MM.1S (cell line): ENCODE results near the gene TIFAB.

Source experiments
- DNase-seq: peaks from one replicate; pipeline ENCODE4 v3.0.0-alpha.2; 2015
- H2AFZ ChIP-seq: fragments of 300-600 bp; sonication (generic); 2 replicates; pipeline ENCODE4 v1.6.0; 2016; ENCODE audit warnings: antibody characterized with exemption, low read length
- H3F3A ChIP-seq: fragments of 300-600 bp; sonication (generic); 2 replicates; pipeline ENCODE4 v1.6.1; 2016; ENCODE audit warnings: mild to moderate bottlenecking, antibody characterized with exemption, low read length, moderate library complexity, mixed read lengths; ENCODE audit not compliant: insufficient read depth
- H3K27ac ChIP-seq: fragments of 300-600 bp; sonication (generic); 2 replicates; pipeline ENCODE4 v1.5.1; 2016; ENCODE audit warnings: mild to moderate bottlenecking, low read length
- H3K27me3 ChIP-seq: fragments of 300-600 bp; sonication (generic); replicated peaks from 2 replicates; pipeline ENCODE4 v1.6.0; 2016; ENCODE audit warnings: low read length; ENCODE audit not compliant: insufficient read depth
- H3K36me3 ChIP-seq: fragments of 300-600 bp; sonication (generic); replicated peaks from 2 replicates; pipeline ENCODE4 v1.6.1; 2016; ENCODE audit warnings: mild to moderate bottlenecking, low read length, mixed read lengths; ENCODE audit not compliant: insufficient read depth
- H3K4me1 ChIP-seq: fragments of 300-600 bp; sonication (generic); 2 replicates; pipeline ENCODE4 v1.6.1; 2016; ENCODE audit warnings: low read length, mixed read lengths
- H3K4me2 ChIP-seq: fragments of 300-600 bp; sonication (generic); 2 replicates; pipeline ENCODE4 v1.6.0; 2016; ENCODE audit warnings: low read depth, low read length
- H3K4me3 ChIP-seq: fragments of 300-600 bp; sonication (generic); 2 replicates; pipeline ENCODE4 v1.5.1; 2016; ENCODE audit warnings: low read length, mixed read lengths
- H3K79me2 ChIP-seq: fragments of 300-600 bp; sonication (generic); 2 replicates; pipeline ENCODE4 v1.6.1; 2016; ENCODE audit warnings: mixed run types, low read length, mixed read lengths
- H3K9ac ChIP-seq: fragments of 300-600 bp; sonication (generic); 2 replicates; pipeline ENCODE4 v1.6.1; 2016; ENCODE audit warnings: low read length, mixed read lengths
- H3K9me2 ChIP-seq: fragments of 300-600 bp; sonication (generic); replicated peaks from 2 replicates; pipeline ENCODE4 v1.6.1; 2016; ENCODE audit warnings: mild to moderate bottlenecking, low read length, mixed read lengths; ENCODE audit not compliant: insufficient read depth
- H3K9me3 ChIP-seq: fragments of 300-600 bp; sonication (generic); replicated peaks from 2 replicates; pipeline ENCODE4 v1.6.1; 2016; ENCODE audit warnings: mild to moderate bottlenecking, low read length, mixed read lengths; ENCODE audit not compliant: insufficient read depth
- H4K20me1 ChIP-seq: fragments of 300-600 bp; sonication (generic); 2 replicates; pipeline ENCODE4 v1.6.1; 2016; ENCODE audit warnings: mild to moderate bottlenecking, low read length, moderate library complexity, mixed read lengths; ENCODE audit not compliant: insufficient read depth
- CTCF ChIP-seq: fragments of 300-600 bp; sonication (generic); IDR thresholded peaks from 2 replicates; pipeline ENCODE4 v1.5.1; 2016; ENCODE audit warnings: antibody characterized with exemption, low read length, mixed read lengths
- EZH2 ChIP-seq: fragments of 300-600 bp; sonication (generic); optimal IDR thresholded peaks from 2 replicates; pipeline ENCODE3; 2017; ENCODE audit warnings: low read depth, mild to moderate bottlenecking, antibody characterized with exemption, low read length, mixed read lengths
- EZH2phosphoT487 ChIP-seq: fragments of 300-600 bp; sonication (generic); IDR thresholded peaks from 2 replicates; pipeline ENCODE4 v1.6.1; 2018; ENCODE audit warnings: antibody characterized with exemption, low read length

Gene TIFAB

GRCh38 chr5:135460246-135461033 lies 8.3 kb upstream of the TIFAB start:
- Histone ChIP-seq H3K79me2 (no peaks in the 10 kb centered on the region), H3K27ac (no peak overlapping the region)
- TF ChIP-seq CTCF, result no peak

DNA sequence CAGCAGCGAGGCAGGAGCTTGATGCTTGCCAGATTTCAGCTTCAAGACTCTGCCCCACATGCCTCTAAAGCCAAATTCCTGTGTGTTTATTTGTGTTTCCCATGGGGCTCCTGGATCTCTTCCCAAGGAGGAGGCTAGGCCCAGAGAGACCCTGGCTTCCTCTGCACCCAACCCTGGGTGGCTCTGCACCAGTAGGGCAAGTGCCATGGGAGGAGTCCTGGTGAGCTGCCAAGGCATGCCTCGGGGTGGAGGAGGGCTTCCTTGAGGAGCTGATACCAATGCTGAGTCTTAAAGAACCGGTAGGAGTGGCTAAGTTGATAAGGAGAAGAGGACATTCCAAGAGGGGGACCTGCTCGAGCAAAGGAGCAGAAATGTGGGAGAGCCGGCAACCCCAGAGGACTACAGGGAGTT lies 6.8 kb upstream of the TIFAB start:
- Histone ChIP-seq H3K9me2 (no peaks in the 10 kb centered on the region), H3K27ac (no peak overlapping the region), H3K27me3 (peaks cover 3% of the 10 kb centered on the region; the same call in 1 of the 2 replicates), H3K4me1 (no peaks in the 10 kb centered on the region), H2AFZ (no peak overlapping the region), H3K9ac (no peak overlapping the region), H3F3A (no peaks in the 10 kb centered on the region), H3K4me2 (no peak overlapping the region), H3K4me3 (no peak overlapping the region), H3K9me3 (no peaks in the 10 kb centered on the region), H3K36me3 (no peaks in the 10 kb centered on the region), H4K20me1 (no peaks in the 10 kb centered on the region), H3K79me2 (no peaks in the 10 kb centered on the region)
- TF ChIP-seq EZH2 (no peak), CTCF (no peak)
- no peak for DNase-seq

More at GRCh38 chr5:135460246-135461033, 8.3 kb upstream of the TIFAB start:
- Histone ChIP-seq H3K4me1 (no peaks in the 10 kb centered on the region), H3K9ac (no peak overlapping the region), H3K4me2 (no peak overlapping the region), H4K20me1 (no peaks in the 10 kb centered on the region), H2AFZ (no peak overlapping the region), H3K9me2 (no peaks in the 10 kb centered on the region), H3K27me3 (peaks cover 3% of the 10 kb centered on the region; the same call in 1 of the 2 replicates), H3K4me3 (no peak overlapping the region), H3K9me3 (no peaks in the 10 kb centered on the region), H3K36me3 (no peaks in the 10 kb centered on the region), H3F3A (no peaks in the 10 kb centered on the region)
- no peak for DNase-seq

GRCh38 chr5:135458356-135458755 lies 6.2 kb upstream of the TIFAB start:
- Histone ChIP-seq H3K4me2 (no peak overlapping the region), H4K20me1 (no peaks in the 10 kb centered on the region), H3K4me3 (no peak overlapping the region), H3K9ac (no peak overlapping the region), H3K9me2 (no peaks in the 10 kb centered on the region), H3K27ac (no peak overlapping the region), H3K4me1 (no peaks in the 10 kb centered on the region), H2AFZ (no peak overlapping the region), H3F3A (no peaks in the 10 kb centered on the region), H3K36me3 (no peaks in the 10 kb centered on the region), H3K79me2 (no peaks in the 10 kb centered on the region), H3K9me3 (no peaks in the 10 kb centered on the region), H3K27me3 (peaks cover 3% of the 10 kb centered on the region; the same call in 1 of the 2 replicates)
- DNase-seq, result no peak
- TF ChIP-seq EZH2phosphoT487 (no peak), CTCF (no peak), EZH2 (no peak)
